Endothelial cell of umbilical vein (primary cell): ENCODE results near the gene RGS6.

Experiments used
- CTCF ChIP-seq, 2 donors: IDR thresholded peaks; 1 replicate in 1 of 2; 2 replicates in 1 of 2; pipeline ENCODE4 v1.5.1; 2011; ENCODE audit warnings: low read length in 2 of 2, mild to moderate bottlenecking in 2 of 2, moderate library complexity in 2 of 2, control low read depth in 1 of 2, inconsistent platforms in 1 of 2, low read depth in 1 of 2; ENCODE audit not compliant: insufficient read depth in 1 of 2; ENCODE audit errors: extremely low read depth in 1 of 2
- EZH2 ChIP-seq: IDR thresholded peaks from 2 replicates; pipeline ENCODE4 v1.6.1; 2012; ENCODE audit warnings: borderline replicate concordance, low read depth, mild to moderate bottlenecking, moderate library complexity, low read length, inconsistent platforms; ENCODE audit not compliant: severe bottlenecking
- MYC ChIP-seq: IDR thresholded peaks from one replicate; pipeline ENCODE4 v1.6.1; 2011; ENCODE audit warnings: mild to moderate bottlenecking, low read depth, low read length
- POLR2A ChIP-seq: IDR thresholded peaks from 2 replicates; pipeline ENCODE4 v1.6.1; 2012; ENCODE audit warnings: low read depth, mild to moderate bottlenecking, control low read depth, low read length

DNA sequence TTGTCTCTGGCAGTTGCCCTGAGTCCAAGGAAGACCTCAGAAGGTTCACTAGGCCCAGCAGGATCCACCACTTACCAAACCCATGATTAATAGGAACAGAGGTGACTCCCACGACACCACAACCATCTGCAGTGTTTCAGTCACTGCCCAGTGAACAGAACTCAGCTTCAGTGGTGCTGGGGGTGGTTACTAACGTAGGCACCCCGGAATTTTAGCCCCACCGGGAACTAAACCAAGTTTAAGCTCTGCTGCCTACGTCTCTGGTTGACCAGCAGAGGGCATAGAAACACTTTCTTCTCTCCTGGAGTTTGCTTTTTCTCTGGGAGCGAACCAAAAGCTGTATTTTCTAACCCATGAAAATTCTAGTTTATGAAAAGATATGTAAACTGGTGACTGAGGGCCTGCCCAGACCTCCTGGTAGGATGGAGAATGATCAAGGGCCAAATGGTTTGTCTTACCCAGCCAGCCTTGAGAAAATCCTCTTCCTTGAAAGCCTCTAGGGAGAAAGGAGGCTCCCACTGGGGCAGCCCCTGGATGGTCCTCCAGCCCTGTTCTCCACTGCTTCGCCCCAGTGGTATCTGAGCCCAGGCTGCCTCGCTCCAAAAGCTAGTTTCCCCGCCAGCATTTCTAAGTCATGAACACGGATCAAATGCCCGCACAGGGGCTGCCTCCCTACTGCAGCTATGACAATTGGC lies 581.9 kb downstream of the RGS6 start:
- TF ChIP-seq POLR2A (no peak), CTCF (IDR thresholded peaks at IDR 0.05; ENCODE audit: extremely low read depth in 1 of 2, insufficient read depth in 1 of 2, low read depth in 1 of 2, low read length in 2 of 2) (peak; percentile 74 to 83), MYC (no peak), EZH2 (no peak)
